ENCODE measurements around the gene KCNQ2.

The KCNQ2 gene

GRCh38 chr20:63397946-63398450 lies 74.5 kb downstream of the KCNQ2 start:
- Histone ChIP-seq H3K36me3 (ENCODE audit: insufficient read depth, low read length) (no peaks in the 10 kb centered on the region), H3K4me1 (ENCODE audit: insufficient read depth, low read length, severe bottlenecking) (no peaks in the 10 kb centered on the region), H3K27ac (ENCODE audit: low read depth, low read length, poor library complexity, severe bottlenecking) (no peak overlapping the region), H4K20me1 (ENCODE audit: insufficient read depth, low read length) (no peaks in the 10 kb centered on the region), H2AFZ (ENCODE audit: low read length) (no peak overlapping the region), H3K4me3 (ENCODE audit: low read depth, low read length, poor library complexity, severe bottlenecking) (no peak overlapping the region), H3K4me2 (ENCODE audit: low read length) (no peak overlapping the region), H3K79me2 (ENCODE audit: insufficient read depth, low read length) (no peaks in the 10 kb centered on the region), H3K9me3 (ENCODE audit: low read length) (no peaks in the 10 kb centered on the region), H3K9me2 (ENCODE audit: low read depth, low read length) (no peaks in the 10 kb centered on the region), H3K9ac (ENCODE audit: low read length) (no peak overlapping the region), H3F3A (ENCODE audit: insufficient read depth, low read length) (no peaks in the 10 kb centered on the region), H3K27me3 (ENCODE audit: insufficient read depth, low read length) (no peaks in the 10 kb centered on the region)
- TF ChIP-seq EZH2 (IDR thresholded peaks at IDR 0.05; ENCODE audit: borderline replicate concordance, low read length) (no peak), CTCF (IDR thresholded peaks at IDR 0.05; ENCODE audit: low read length) (no peak)

GRCh38 chr20:63397155-63397843 lies 75.2 kb downstream of the KCNQ2 start:
- no peak overlapping the region for H3K4me3 ChIP-seq (ENCODE audit: low read depth, low read length, poor library complexity, severe bottlenecking)

GRCh38 chr20:63396300-63396699 lies 76.2 kb downstream of the KCNQ2 start:
- Histone ChIP-seq H3K36me3 (ENCODE audit: insufficient read depth, low read length) (no peaks in the 10 kb centered on the region), H3K79me2 (ENCODE audit: insufficient read depth, low read length) (no peaks in the 10 kb centered on the region), H3K27ac (ENCODE audit: low read depth, low read length, poor library complexity, severe bottlenecking) (no peak overlapping the region), H3K4me1 (ENCODE audit: insufficient read depth, low read length, severe bottlenecking) (no peaks in the 10 kb centered on the region), H3K9me3 (ENCODE audit: low read length) (no peaks in the 10 kb centered on the region), H3K27me3 (ENCODE audit: insufficient read depth, low read length) (no peaks in the 10 kb centered on the region), H3K9me2 (ENCODE audit: low read depth, low read length) (no peaks in the 10 kb centered on the region), H3K4me3 (ENCODE audit: low read depth, low read length, poor library complexity, severe bottlenecking) (no peak overlapping the region), H4K20me1 (ENCODE audit: insufficient read depth, low read length) (no peaks in the 10 kb centered on the region), H3K4me2 (ENCODE audit: low read length) (no peak overlapping the region), H3F3A (ENCODE audit: insufficient read depth, low read length) (no peaks in the 10 kb centered on the region), H2AFZ (ENCODE audit: low read length) (no peak overlapping the region), H3K9ac (ENCODE audit: low read length) (no peak overlapping the region)
- TF ChIP-seq EZH2 (IDR thresholded peaks at IDR 0.05; ENCODE audit: borderline replicate concordance, low read length): no peak
- no peak for TF ChIP-seq CTCF (IDR thresholded peaks at IDR 0.05; ENCODE audit: low read length)

More at GRCh38 chr20:63397155-63397843, 75.2 kb downstream of the KCNQ2 start:
- no peaks in the 10 kb centered on the region for H3K9me3 ChIP-seq (ENCODE audit: low read length)
- H2AFZ ChIP-seq (ENCODE audit: low read length): no peak overlapping the region
- no peaks in the 10 kb centered on the region for H3K27me3 ChIP-seq (ENCODE audit: insufficient read depth, low read length)
- TF ChIP-seq EZH2 (IDR thresholded peaks at IDR 0.05; ENCODE audit: borderline replicate concordance, low read length) (no peak), CTCF (IDR thresholded peaks at IDR 0.05; ENCODE audit: low read length) (no peak)
- no peak overlapping the region for H3K4me2 ChIP-seq (ENCODE audit: low read length)
- no peaks in the 10 kb centered on the region for H4K20me1 ChIP-seq (ENCODE audit: insufficient read depth, low read length)
- H3K36me3 ChIP-seq (ENCODE audit: insufficient read depth, low read length): no peaks in the 10 kb centered on the region
- no peaks in the 10 kb centered on the region for H3F3A ChIP-seq (ENCODE audit: insufficient read depth, low read length)
- no peak overlapping the region for H3K9ac ChIP-seq (ENCODE audit: low read length)
- no peaks in the 10 kb centered on the region for H3K9me2 ChIP-seq (ENCODE audit: low read depth, low read length)
- H3K27ac ChIP-seq (ENCODE audit: low read depth, low read length, poor library complexity, severe bottlenecking): no peak overlapping the region
- no peaks in the 10 kb centered on the region for H3K4me1 ChIP-seq (ENCODE audit: insufficient read depth, low read length, severe bottlenecking)
- H3K79me2 ChIP-seq (ENCODE audit: insufficient read depth, low read length): no peaks in the 10 kb centered on the region
